ENCODE data around the gene CMTM8. TPM values are rescaled to one million over a fixed set of nuclear protein-coding genes. Genes with fewer than 3 reads are reported as not detected.

Gene CMTM8
- total and polyA plus RNA-seq, 10 of the 15 experiments (the other 5 are each of a cell fraction or from before 2014, with no cell fraction given): 0.11 to 0.23 TPM; not detected in 8

DNA sequence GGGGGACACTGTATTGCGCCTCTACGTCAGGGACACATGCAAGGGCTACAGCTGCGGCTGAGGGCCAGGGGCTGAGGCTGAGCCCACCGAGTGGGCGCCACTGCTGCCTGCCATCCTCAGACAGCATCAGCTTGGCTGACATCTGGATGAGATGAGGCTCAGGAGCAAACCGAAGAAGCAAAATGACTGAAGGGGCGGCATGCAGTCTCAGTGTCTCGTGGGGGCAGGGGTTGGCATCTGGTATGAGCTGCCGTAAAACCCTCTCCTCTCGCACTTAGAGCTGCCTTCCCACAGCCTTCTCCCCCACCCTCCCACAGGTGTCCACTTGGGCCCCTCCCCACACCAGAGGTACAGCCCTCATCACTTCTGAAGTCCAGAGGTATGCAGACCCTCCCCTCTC lies 129.0 kb downstream of the CMTM8 start:
- Histone ChIP-seq H3K79me2 (ENCODE audit: control insufficient read depth, insufficient read depth, low read length) (no peaks in the 10 kb centered on the region), H3K9ac (ENCODE audit: control insufficient read depth, insufficient read depth, low read length) (no peak overlapping the region), H3K4me1 (ENCODE audit: control insufficient read depth, insufficient read depth, low read length) (peaks cover 21% of the 10 kb centered on the region), H3K27ac (ENCODE audit: control insufficient read depth, insufficient read depth) (no peak overlapping the region), H3K36me3 (ENCODE audit: control insufficient read depth in 2 of 2, insufficient read depth in 2 of 2, low read length in 1 of 2) (no peaks in the 10 kb centered on the region), H3K4me3 (no peak overlapping the region), H2AFZ (ENCODE audit: control insufficient read depth, low read depth, low read length) (no peak overlapping the region), H3K9me3 (replicated peaks; ENCODE audit: control insufficient read depth, insufficient read depth, low read length) (no peaks in the 10 kb centered on the region), H3K27me3 (replicated peaks in 1 of 2; ENCODE audit: control insufficient read depth in 2 of 2, insufficient read depth in 2 of 2, low read length in 1 of 2) (peaks cover 0 to 2% of the 10 kb centered on the region in 2 experiments; a peak in 1 of 4 replicates), H3K4me2 (ENCODE audit: control insufficient read depth, insufficient read depth) (no peak overlapping the region), H4K20me1 (ENCODE audit: control insufficient read depth, insufficient read depth) (no peaks in the 10 kb centered on the region)
- FAIRE-seq (no peak), ATAC-seq (no peak), DNase-seq (ENCODE audit: low read depth, low spot score) (no peak)
- 66% methylated on average over 10 of the region's 10 CpGs for WGBS (ENCODE audit: insufficient coverage, insufficient replicate concordance, low lambda C conversion rate, missing lambda C conversion rate)
- CTCF ChIA-PET: interaction anchor here (4.2 kb wide), 1 partner anchor 8 kb away, joined by 26 read pairs; no protein-coding TSS in a partner anchor
- RAD21 ChIA-PET (ENCODE audit: unreplicated experiment): interaction anchor here (1.2 kb wide), 1 partner anchor 100 kb away, joined by 4 read pairs; no protein-coding TSS in a partner anchor
- SMC1A ChIA-PET (ENCODE audit: uncharacterized antibody, unreplicated experiment): interaction anchor here (0.5 to 1.4 kb wide), 4 partner anchors 9 to 103 kb away, joined by 3 to 7 read pairs (median 4); no protein-coding TSS in a partner anchor
- POLR2A ChIA-PET: no interaction called here
- no peak for TF ChIP-seq ZNF274 (IDR thresholded peaks at IDR 0.05; ENCODE audit: insufficient read depth, insufficient read length)
- no peak for TF ChIP-seq DPF2 (IDR thresholded peaks at IDR 0.05)
- no peak for TF ChIP-seq CREM (IDR thresholded peaks at IDR 0.05; ENCODE audit: low read depth)
- TF ChIP-seq FOXK2 (IDR thresholded peaks at IDR 0.05): no peak
- TF ChIP-seq, protein P1, sequence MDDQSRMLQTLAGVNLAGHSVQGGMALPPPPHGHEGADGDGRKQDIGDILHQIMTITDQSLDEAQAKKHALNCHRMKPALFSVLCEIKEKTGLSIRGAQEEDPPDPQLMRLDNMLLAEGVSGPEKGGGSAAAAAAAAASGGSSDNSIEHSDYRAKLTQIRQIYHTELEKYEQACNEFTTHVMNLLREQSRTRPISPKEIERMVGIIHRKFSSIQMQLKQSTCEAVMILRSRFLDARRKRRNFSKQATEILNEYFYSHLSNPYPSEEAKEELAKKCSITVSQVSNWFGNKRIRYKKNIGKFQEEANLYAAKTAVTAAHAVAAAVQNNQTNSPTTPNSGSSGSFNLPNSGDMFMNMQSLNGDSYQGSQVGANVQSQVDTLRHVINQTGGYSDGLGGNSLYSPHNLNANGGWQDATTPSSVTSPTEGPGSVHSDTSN (IDR thresholded peaks at IDR 0.05; ENCODE audit: insufficient replicate concordance, low read depth, low read length): no peak
- TF ChIP-seq, protein P2, sequence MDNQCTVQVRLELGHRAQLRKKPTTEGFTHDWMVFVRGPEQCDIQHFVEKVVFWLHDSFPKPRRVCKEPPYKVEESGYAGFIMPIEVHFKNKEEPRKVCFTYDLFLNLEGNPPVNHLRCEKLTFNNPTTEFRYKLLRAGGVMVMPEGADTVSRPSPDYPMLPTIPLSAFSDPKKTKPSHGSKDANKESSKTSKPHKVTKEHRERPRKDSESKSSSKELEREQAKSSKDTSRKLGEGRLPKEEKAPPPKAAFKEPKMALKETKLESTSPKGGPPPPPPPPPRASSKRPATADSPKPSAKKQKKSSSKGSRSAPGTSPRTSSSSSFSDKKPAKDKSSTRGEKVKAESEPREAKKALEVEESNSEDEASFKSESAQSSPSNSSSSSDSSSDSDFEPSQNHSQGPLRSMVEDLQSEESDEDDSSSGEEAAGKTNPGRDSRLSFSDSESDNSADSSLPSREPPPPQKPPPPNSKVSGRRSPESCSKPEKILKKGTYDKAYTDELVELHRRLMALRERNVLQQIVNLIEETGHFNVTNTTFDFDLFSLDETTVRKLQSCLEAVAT (IDR thresholded peaks at IDR 0.05): no peak
- no peak for TF ChIP-seq ZNF217 (IDR thresholded peaks at IDR 0.05)
- no peak for TF ChIP-seq ZNF384 (IDR thresholded peaks at IDR 0.05; ENCODE audit: borderline replicate concordance, low read depth, low read length)
- no peak for TF ChIP-seq NFYA (IDR thresholded peaks at IDR 0.05; ENCODE audit: borderline replicate concordance, low read depth, low read length)
- TF ChIP-seq, protein P3, sequence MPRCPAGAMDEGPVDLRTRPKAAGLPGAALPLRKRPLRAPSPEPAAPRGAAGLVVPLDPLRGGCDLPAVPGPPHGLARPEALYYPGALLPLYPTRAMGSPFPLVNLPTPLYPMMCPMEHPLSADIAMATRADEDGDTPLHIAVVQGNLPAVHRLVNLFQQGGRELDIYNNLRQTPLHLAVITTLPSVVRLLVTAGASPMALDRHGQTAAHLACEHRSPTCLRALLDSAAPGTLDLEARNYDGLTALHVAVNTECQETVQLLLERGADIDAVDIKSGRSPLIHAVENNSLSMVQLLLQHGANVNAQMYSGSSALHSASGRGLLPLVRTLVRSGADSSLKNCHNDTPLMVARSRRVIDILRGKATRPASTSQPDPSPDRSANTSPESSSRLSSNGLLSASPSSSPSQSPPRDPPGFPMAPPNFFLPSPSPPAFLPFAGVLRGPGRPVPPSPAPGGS (IDR thresholded peaks at IDR 0.05; ENCODE audit: borderline replicate concordance, insufficient read depth, low read depth, low read length, poor library complexity, severe bottlenecking): no peak
- TF ChIP-seq, protein P4, sequence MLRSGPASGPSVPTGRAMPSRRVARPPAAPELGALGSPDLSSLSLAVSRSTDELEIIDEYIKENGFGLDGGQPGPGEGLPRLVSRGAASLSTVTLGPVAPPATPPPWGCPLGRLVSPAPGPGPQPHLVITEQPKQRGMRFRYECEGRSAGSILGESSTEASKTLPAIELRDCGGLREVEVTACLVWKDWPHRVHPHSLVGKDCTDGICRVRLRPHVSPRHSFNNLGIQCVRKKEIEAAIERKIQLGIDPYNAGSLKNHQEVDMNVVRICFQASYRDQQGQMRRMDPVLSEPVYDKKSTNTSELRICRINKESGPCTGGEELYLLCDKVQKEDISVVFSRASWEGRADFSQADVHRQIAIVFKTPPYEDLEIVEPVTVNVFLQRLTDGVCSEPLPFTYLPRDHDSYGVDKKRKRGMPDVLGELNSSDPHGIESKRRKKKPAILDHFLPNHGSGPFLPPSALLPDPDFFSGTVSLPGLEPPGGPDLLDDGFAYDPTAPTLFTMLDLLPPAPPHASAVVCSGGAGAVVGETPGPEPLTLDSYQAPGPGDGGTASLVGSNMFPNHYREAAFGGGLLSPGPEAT (IDR thresholded peaks at IDR 0.05; ENCODE audit: low read depth): no peak
- TF ChIP-seq ZNF24 (IDR thresholded peaks at IDR 0.05): no peak
- intact Hi-C loops (cut with micrococcal nuclease; ENCODE audit: unreplicated experiment) (no loop called here), in situ Hi-C loops (cut with MboI) (no loop called here)
- BruUV-seq (replicated peaks): no TSS peak
